GM21447 (cell line): ENCODE results near the gene TAC3.
A peak's percentile ranks its signal among the peaks of the same experiment; 100 is the strongest.
"Not testable (repeated sequence)": the region's sequence is repeated elsewhere in the genome, so short reads cannot be mapped to it uniquely, and the experiment has no call there.

Experiments used
- ATAC-seq: cut with Tn5 transposase; IDR thresholded peaks from one replicate; pipeline ENCODE4 v1.9.1; 2021; ENCODE audit not compliant: unreplicated experiment

Gene TAC3

DNA sequence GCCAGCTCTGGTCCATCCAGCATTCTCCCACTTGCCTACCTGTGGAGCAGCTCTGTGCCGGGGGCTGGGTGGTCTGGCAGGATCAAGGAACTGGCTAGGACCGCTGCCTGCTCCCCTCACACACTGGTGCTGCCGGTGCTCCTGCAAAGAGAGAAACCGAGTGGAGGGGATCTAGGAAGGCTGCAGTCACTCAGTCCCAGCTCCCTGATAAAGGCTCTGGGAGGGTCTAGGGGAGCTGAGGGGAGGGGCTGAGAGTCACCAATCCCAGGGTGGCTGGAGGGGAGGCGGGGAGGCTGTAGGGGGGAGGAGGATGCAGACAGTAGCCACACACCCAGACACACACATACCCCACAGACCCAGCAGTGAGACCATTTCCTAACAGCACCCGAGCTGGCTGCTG lies at the start of gene TAC3:
TSS of gene TAC3 (minus strand) at position 182 of the 400 bp plus-strand sequence. CDS start 732 bp downstream, outside the sequence.
- ATAC-seq = no peak

DNA sequence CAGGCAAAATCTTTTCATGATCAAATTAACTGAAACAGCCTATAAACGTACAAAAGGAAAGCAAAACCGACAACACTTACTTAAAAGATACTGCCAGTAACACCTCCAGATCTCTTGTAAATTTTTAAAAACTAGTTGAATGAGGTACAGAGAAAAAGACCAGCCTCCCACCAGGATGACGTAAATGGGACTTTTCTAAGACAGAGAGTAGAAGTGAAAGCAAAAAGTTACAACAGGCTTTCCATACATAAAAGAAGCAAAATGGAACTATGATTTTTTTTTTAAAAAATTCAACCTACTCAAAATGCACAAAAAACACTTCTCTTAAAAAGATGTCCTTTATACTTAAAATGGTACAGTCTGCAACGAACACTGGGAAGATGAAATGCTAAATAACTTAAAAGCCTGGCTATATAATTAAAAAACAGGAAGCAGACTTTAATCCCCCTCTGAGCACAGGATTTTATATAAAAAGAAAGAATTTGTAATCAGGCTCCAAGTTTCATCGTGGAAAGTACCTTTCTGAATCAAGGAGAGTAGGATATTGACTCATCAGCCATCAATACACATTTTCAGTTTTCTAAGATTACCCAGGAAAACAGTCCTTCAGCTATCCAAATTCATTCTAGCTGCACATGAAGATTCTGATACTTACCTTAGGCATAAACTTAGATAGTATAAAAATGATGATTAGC lies 47.8 kb upstream of the TAC3 start:
- ATAC-seq = peak; percentile 96

DNA sequence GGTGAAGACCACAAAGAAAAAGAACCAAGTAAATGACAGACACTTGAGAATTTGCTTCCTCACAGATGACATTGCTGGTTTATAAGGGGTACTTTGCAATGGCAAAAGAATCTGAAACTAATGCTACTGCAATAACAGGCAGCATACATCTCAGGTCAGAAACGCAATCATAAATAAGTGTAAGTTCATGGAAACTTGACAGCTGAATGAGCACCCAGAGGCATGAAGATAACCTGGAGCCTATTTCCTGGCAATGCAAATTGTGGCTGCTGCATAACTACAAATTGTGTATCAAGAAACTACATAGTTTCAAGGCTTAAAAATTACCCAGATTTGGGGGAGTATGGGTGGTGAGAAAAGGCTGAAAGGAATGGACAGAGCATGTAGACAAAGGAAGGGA lies 42.1 kb upstream of the TAC3 start:
- no peak for ATAC-seq

DNA sequence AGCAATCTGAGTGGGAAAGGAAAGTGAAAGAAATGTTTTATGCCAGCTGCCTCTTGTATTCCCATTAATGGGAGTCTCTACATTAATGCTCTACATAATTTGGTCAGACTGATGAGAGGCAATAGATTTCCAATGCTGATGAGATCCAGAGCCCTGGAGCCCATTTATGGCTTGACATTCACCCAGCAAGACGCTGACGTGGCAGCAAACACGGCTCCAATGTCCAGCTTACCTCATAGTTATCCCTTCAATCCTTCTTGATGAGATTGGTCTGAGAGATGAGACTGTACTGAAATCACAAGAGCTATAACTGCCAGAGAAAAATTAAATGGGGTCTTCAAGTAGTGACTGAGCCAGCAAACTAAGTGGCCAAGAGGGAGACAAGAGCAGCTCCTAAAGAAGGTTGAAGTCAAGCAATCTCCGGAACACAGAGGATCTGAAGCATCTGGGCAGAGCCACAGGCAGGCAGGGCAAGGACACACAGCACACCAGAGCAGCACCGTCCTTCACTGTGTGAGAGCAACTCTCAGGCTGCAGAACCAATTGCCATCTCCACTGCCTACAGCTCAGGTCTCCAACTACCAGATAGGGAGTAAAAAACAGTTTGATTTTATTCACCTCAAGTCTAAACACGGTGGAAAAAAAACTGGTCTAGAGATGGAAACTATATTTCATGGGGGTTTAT lies 40.9 kb upstream of the TAC3 start:
- ATAC-seq = no peak

DNA sequence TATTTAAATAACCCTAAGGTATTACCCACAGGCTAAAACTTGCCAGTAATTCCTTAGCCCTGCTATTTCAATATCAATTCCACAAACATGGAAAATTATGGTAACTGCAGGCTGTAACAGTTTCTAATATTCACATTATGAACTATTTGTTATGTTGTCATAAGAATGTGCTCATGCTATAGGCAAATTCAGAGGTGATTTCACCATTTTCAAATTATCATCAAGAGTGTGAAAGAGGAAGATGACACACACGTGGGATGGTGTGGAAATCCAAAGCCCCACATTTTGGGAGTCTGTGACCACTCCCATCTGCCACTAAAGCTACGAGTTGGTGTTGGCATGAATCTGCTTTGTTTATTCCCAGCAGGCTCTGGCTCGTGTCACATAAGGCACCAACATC lies 39.5 kb upstream of the TAC3 start:
- no peak for ATAC-seq

DNA sequence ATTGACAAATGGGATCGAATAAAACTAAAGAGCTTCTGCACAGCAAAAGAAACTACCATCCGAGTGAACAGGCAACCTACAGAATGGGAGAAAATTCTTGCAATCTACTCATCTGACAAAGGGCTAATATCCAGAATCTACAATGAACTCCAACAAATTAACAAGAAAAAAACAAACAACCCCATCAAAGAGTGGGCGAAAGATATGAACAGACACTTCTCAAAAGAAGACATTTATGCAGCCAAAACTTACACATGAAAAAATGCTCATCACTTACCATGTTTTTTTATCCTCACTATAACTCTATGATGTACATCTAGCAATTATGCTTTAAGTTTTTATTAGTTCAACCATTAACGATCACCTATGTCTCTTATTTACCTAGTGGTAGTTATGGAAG lies 37.6 kb upstream of the TAC3 start:
- ATAC-seq = not testable (repeated sequence)

DNA sequence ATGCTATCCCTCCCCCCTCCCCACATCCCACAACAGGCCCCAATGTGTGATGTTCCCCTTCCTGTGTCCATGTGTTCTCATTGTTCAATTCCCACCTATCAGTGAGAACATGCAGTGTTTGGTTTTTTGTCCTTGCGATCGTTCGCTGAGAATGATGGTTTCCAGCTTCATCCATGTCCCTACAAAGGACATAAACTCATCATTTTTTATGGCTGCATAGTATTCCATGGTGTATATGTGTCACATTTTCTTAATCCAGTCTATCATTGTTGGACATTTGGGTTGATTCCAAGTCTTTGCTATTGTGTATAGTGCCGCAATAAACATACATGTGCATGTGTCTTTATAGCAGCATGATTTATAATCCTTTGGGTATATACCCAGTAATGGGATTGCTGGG lies 36.8 kb upstream of the TAC3 start:
- ATAC-seq = not testable (repeated sequence)

DNA sequence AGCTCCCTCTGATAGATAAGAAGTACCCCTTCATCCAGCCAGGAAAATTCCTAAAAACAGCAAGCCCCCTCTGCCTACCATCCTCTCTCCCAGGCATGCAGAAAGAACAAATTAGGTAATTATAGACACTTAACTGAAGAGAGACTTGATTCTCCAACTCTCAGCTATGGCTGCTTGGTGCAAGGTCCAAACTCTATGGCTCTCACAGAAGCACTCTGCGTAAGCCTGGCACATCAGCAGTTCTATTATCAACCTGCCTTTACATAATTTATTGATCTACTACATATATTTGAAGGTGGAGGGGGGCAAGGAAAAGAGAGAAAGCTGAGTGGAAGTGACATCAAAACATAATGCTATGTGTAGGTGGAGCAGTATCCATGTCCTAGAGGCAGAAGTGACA lies 34.7 kb upstream of the TAC3 start:
- ATAC-seq = no peak

DNA sequence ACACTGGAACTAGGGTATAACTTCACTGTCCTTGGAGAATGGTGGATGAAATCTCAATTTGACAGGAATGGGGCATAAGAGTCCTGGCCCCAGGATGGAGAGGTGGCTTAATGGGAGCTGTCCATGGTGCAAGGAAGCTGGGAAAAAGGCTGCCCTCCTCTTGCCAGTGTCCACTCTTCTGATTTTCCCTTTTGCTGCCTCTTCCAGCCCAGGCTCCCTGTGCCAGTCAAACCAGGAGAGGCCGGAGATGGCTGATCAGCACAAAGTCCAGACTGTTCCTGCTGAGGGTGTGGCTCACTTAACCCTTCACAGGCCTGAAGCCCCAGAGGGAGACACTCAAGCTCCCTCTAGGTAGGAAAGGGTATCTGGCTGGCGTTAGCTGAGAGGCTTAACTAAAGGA lies 33.6 kb upstream of the TAC3 start, which contains the start of gene MYO1A:
TSS of gene MYO1A (minus strand) at position 240 of the 400 bp plus-strand sequence. CDS start 1,806 bp downstream, outside the sequence.
- ATAC-seq = no peak

DNA sequence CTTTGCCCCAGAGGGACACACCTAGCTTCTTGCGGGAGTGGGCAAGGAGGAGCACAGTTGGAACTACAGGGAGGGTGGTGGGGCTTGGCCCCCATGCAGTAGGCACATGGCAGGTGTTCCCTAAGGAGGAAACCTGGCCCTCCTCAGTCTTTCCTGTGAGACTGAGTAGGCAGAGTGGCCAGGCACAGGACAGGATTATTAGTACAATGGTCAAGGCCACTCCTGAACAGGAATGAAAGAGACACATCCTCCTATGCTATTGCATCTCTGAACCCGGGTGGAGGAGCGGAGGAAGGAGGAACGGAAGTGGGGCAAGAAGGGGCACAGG lies 32.8 kb upstream of the TAC3 start:
- ATAC-seq = no peak

DNA sequence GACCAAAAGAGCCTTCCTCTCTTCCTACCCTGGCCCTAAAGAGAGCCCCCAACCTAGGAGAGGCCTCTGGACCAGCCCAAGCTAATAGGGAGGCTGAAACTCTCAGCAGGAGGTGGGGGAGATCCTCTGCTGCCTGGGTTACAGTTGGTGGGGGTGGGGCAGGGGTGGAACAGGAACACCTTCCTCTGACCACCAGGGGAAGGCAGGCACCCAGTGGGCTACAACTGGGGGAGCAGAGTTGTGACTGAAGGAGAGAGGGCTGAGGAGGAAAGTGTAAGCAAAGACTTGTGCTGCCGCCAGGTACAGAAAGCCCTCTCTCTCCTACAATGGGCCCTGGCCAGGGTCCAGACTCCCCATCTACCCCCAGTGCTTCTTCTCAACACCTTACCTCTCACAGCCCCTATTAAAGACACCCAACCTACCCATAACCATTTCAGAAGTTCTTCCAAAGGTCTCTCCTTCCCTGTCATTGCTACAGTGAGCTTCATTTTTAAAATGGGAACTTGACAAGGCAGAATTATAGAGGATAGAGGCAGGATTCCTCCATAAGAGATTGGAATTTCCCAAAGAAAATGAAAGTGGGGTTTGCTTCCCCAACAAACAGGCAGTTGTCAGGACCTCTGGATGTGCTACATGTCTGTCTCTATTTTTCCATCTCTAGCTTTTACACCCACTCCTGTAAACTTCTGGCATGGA lies 32.2 kb upstream of the TAC3 start:
- ATAC-seq = no peak

DNA sequence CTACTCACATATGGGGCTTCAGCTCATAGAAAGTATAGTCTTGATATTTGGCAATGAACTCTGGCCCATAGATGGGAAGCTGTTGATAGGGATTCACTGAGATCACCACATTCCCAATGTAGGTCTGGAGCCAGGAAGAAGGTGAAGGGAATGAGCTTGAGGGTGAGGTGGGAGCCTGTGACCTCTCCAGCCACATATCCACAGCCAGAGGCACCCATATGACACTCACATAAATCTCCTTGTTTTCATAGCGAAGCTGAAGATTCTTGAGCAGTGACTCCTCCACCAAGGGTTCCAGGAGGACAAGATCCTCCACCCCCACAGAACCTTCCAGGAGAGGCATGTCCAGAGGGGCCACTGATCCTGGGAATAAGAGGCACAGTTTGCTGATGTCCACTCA lies 31.7 kb upstream of the TAC3 start:
- ATAC-seq = no peak

DNA sequence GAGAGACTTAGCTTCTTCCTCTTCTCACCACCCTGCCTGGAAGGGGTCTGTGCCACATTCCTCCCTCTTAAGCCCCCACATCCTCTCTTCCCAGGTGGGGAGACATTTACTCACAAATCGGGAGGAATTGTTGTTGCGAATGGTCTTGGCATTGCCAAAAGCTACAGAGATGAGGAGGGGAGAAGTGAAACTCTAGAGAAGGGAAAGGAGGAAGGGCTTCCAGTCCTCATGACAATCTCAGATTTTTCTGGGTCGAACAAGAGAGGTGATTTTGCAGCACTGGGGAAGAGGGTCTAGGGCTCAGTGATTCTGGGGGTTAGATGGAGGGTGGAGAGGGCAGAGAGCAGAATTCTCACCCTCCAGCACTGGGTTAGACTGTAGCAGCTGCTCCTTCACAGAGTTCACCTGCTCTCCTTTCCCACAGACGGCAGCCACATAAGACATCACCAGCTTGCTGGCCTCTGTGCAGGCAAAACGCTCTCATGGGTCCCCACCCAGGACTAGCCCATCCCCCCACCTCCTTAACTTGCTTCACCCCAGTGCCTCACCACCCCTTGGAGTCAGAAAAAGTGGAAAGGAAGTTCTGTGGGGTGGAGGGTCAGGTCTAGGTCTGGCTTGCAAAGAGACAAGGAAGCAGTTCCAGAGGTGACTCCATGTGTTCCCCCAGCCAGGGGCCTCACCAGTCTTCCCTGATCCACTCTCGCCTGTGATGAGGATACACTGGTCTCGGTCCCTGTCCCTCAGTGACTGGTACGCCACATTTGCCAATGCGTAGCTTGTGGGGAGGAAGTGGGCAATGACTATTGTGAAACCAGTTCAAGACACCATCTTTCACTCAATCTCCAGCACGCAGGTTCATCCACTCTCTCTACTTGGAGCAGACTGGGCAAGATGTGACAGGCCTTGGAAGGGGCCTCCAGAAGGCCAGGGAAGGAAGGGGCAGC lies 30.9 kb upstream of the TAC3 start:
- no peak for ATAC-seq

DNA sequence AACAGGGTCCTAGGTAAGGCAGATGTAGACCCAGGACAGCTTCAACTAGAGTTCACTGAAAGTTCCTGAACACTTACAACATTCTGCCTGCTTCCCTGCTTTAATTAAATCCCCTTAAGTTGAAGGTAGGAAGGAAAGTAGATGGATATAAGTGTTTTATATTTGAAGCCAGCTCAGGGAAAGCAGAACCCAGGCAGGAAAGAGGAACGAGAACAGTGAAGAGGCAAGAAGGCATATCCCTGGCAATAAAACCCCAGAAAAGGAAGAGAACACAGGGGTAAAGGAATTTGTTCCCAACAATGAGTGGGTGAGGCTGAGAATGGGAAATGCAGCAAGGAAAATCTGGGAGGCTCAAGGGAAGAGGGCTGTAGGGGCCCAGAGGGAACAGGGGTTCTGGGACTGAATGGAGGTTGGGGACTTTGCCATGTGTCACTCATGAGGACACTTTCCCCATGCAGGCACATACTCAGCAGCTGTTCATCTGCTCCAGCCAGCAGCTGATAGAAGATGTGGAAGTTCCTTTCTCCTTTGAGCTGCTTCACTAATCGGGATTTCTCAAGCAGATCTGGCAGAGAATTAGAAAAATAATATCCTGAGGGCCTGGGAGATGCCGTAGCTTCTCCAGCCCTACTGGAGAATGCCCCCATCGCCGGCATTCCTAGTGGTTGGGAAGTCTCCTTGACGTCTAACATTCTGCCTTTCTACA lies 29.9 kb upstream of the TAC3 start:
- ATAC-seq = no peak

DNA sequence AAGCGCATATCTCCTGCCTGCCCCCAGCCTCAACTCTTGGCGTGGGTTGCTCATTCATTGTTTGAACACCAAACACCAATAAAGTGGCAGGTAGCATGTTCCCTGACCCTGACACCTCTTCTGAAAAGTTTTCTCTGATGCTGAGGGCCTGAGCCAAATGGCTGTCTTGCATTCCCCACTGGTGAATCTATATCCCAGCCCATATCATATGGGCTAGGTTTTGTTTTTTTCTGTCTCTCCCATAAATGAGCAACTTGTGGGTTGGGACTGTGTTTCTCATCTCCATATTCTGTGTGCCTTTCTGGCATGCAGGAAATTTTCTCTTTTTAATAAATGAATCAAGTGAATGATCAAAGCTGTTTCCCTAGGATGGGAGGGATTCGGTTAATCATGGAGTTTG lies 28.6 kb upstream of the TAC3 start:
- ATAC-seq = no peak

DNA sequence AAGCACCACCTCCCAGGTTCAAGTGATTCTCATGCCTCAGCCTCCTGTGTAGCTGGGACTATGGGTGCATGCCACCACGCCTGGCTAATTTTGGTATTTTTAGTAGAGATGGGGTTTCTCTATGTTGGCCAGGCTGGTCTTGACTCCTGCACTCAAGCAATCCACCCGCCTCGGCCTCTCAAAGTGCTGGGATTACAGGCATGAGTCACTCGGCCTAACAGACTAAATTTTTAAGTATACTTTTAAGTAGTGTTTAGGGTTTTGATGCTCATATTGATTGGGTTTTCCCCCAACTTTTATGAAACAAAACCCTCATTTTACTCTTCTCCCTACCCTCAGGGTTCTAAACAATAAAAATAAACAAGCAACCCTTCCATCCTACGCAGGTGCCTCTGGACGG lies 28.1 kb upstream of the TAC3 start:
- ATAC-seq = no peak

DNA sequence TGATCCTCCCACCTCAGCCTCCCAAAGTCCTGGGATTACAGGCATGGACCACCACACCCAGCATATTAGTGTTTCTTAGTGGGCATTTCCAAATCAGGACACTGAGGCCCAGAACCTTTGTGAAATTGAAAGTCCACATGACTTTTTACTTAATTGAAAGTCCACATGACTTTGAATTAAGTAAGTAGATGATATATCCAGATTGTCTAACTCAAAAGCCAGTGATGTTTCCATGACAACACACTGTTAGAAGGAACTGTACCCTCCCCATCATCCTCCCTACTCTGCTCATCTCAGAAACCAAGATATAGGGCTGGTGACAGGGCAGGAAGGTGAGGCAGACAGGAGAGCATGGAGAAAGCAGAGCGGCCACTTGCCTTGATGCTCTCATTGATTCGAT lies 26.4 kb upstream of the TAC3 start:
- no peak for ATAC-seq

DNA sequence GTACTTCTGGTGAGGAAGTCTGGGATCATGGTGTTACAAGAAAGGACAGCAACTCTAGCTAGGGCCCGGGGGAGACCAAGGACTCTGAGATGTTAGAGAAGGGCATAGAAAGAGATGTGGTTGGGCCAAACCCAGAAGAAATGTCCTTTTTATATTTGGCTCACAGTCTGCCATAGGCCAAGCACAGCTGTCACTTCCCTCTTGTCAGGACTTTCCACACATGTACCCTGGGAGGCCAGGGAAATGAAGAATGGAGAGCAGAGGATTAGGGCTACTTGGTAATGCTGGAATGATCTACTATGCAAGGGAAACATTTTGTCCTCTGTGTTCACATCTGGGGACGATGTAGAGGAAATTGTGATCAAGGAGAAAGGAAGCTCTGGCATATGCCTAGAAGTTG lies 24.4 kb upstream of the TAC3 start:
- no peak for ATAC-seq

DNA sequence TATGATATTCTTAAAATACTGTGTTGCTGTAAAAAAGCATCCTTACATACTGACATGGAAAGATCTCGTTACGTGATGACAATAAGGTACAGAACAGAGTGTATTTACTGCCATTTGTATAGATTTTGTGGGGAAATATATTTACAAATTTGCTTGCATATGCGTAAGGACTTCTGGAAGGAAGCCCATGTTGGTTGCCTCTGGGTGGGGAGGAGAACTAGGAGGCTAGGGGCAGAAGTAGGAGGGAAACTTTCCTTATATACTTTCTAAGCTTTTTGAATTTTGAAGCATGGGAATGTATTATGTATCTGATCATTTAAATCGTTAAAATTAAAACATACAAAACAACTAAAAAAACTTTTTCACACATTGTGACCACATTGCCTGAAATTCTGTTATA lies 23.9 kb upstream of the TAC3 start:
- no peak for ATAC-seq

DNA sequence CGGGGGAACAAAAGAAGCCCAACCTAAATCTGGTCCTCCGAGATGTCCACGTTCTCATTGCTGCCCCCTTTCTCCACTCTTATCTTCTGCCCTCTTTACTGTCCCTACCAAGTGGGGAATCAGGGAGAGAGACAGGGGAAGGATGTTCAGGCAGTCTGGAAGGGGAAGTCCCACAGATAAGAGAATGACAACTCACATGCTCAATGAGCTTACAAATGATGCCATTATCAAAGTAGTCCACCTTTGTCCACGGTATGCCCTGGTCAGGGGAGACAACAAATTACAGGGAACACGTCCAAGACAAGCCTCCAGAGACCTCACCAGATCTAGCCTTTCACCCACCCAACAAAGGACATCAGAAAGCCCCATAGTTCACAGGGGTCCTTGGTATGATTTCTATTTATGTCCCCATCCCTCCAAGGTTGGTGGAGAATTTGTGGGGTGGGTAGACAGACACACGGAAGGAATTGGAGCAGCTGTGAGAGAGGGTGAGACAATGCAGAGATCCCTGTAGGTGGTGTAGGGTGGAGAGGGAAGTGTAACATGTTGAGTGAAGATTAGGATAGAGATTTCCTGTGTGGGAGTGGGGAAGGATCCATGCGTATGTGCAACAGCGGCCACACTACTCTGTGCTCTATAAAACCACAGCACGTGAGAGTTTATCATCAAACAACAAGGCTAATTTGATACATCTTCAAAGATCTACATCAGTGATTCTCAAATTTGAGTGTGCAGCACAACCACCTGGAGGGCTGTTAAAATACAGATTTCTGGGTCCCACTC lies 22.9 kb upstream of the TAC3 start:
- ATAC-seq = no peak
